Stomach smooth muscle (tissue), 2 donors: ENCODE data around the gene NCK1.
"Not testable (repeated sequence)": the region's sequence is repeated elsewhere in the genome, so short reads cannot be mapped to it uniquely, and the experiment has no call there.

ENCODE experiments used
- H3K27ac ChIP-seq: one replicate; pipeline ENCODE4 v1.7.0; 2013; ENCODE audit warnings: mild to moderate bottlenecking, low read length, inconsistent platforms
- H3K27me3 ChIP-seq, 2 donors: one replicate each; pipeline ENCODE4 v1.7.0; 2013; ENCODE audit warnings: low read length in 2 of 2; ENCODE audit not compliant: insufficient read depth in 2 of 2, control insufficient read depth in 1 of 2
- H3K36me3 ChIP-seq, 2 donors: one replicate each; pipeline ENCODE4 v1.7.0; 2013; ENCODE audit warnings: low read length in 2 of 2; ENCODE audit not compliant: control insufficient read depth in 2 of 2, insufficient read depth in 2 of 2
- H3K4me1 ChIP-seq: one replicate; pipeline ENCODE4 v1.7.0; 2013; ENCODE audit warnings: low read length; ENCODE audit not compliant: control insufficient read depth, insufficient read depth
- H3K4me3 ChIP-seq, 2 donors: one replicate each; pipeline ENCODE4 v1.7.0; 2013; ENCODE audit warnings: low read length in 2 of 2
- H3K9ac ChIP-seq, 2 donors: one replicate each; pipeline ENCODE4 v1.7.0; 2013; ENCODE audit warnings: low read length in 2 of 2, mild to moderate bottlenecking in 1 of 2
- H3K9me3 ChIP-seq, 2 donors: one replicate each; pipeline ENCODE4 v1.7.0; 2013; ENCODE audit warnings: low read length in 2 of 2; ENCODE audit not compliant: control insufficient read depth in 2 of 2
- donor health status: healthy.
- donor health status: Pancreatic carcinoma.

NCK1 gene

GRCh38 chr3:136984837-136985236 lies 122.8 kb downstream of the NCK1 start:
- Histone ChIP-seq H3K4me1 (no peaks in the 10 kb centered on the region), H3K27me3 (no peaks in the 10 kb centered on the region), H3K9ac (no peak overlapping the region), H3K9me3 (no peaks in the 10 kb centered on the region), H3K36me3 (no peaks in the 10 kb centered on the region), H3K4me3 (no peak overlapping the region), H3K27ac (no peak overlapping the region)

DNA sequence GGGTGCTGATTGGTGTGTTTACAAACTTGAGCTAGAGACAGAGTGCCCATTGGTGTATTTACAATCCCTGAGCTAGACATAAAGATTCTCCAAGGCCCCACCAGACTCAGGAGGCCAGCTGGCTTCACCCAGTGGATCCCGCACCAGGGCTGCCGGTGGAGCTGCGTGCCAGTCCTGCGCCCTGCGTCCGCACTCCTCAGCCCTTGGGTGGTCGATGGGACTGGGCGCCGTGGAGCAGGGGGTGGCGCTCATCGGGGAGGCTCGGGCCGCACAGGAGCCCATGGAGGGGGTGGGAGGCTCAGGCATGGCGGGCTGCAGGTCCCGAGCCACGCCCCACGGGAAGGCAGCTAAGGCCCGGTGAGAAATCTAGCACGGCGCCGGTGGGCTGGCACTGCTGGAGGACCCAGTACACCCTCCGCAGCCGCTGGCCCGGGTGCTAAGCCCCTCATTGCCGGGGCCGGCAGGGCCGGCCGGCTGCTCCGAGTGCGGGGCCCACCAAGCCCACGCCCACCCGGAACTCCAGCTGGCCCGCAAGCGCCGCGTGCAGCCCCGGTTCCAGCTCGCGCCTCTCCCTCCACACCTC lies 125.5 kb downstream of the NCK1 start:
- not testable (repeated sequence) for H3K9ac ChIP-seq, H3K27me3 ChIP-seq, H3K27ac ChIP-seq, H3K4me1 ChIP-seq, H3K9me3 ChIP-seq, H3K36me3 ChIP-seq, H3K4me3 ChIP-seq

- no peak overlapping the region for H3K27ac ChIP-seq
- H3K4me3 ChIP-seq, result no peak overlapping the region
- no peaks in the 10 kb centered on the region for H3K27me3 ChIP-seq
- no peaks in the 10 kb centered on the region for H3K36me3 ChIP-seq
- H3K9ac ChIP-seq, result no peak overlapping the region
- no peaks in the 10 kb centered on the region for H3K4me1 ChIP-seq
- H3K9me3 ChIP-seq, result no peaks in the 10 kb centered on the region
Observed at GRCh38 chr3:136988651-136989050, 126.6 kb downstream of the NCK1 start.

GRCh38 chr3:136989781-136990524 lies 127.9 kb downstream of the NCK1 start:
- Histone ChIP-seq H3K9me3 (no peaks in the 10 kb centered on the region), H3K27ac (no peak overlapping the region), H3K4me1 (peaks cover 6% of the 10 kb centered on the region), H3K27me3 (no peaks in the 10 kb centered on the region), H3K9ac (no peak overlapping the region), H3K36me3 (no peaks in the 10 kb centered on the region), H3K4me3 (no peak overlapping the region)

GRCh38 chr3:136990826-136991225 lies 128.8 kb downstream of the NCK1 start:
- peaks cover 11% of the 10 kb centered on the region for H3K4me1 ChIP-seq
- no peak overlapping the region for H3K9ac ChIP-seq
- no peak overlapping the region for H3K27ac ChIP-seq
- H3K36me3 ChIP-seq, result no peaks in the 10 kb centered on the region
- H3K9me3 ChIP-seq, result no peaks in the 10 kb centered on the region
- no peaks in the 10 kb centered on the region for H3K27me3 ChIP-seq
- no peak overlapping the region for H3K4me3 ChIP-seq

DNA sequence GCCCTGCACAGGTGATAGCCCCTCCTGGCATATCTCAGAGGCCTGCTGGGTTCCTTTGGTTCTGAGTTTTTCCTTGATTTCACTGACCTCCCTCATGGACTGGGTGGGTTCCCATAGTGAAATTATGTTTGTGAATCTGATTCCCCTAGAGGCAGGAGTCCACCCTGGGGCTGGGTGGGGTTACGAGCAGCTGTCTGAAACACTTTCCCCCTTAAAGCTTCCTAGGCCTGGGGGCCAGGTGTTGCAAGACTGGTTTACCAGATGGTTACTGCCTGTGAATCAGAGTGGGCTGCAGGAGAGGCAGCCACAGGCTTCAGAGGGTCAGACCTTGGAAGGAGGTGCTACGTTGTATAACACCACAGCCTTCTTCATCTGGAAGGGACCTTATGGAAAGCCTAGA lies 130.1 kb downstream of the NCK1 start:
- no peak overlapping the region for H3K27ac ChIP-seq
- H3K9ac ChIP-seq, result no peak overlapping the region
- no peaks in the 10 kb centered on the region for H3K27me3 ChIP-seq
- H3K4me1 ChIP-seq, result peaks cover 11% of the 10 kb centered on the region
- no peaks in the 10 kb centered on the region for H3K36me3 ChIP-seq
- no peak overlapping the region for H3K4me3 ChIP-seq
- H3K9me3 ChIP-seq, result no peaks in the 10 kb centered on the region

DNA sequence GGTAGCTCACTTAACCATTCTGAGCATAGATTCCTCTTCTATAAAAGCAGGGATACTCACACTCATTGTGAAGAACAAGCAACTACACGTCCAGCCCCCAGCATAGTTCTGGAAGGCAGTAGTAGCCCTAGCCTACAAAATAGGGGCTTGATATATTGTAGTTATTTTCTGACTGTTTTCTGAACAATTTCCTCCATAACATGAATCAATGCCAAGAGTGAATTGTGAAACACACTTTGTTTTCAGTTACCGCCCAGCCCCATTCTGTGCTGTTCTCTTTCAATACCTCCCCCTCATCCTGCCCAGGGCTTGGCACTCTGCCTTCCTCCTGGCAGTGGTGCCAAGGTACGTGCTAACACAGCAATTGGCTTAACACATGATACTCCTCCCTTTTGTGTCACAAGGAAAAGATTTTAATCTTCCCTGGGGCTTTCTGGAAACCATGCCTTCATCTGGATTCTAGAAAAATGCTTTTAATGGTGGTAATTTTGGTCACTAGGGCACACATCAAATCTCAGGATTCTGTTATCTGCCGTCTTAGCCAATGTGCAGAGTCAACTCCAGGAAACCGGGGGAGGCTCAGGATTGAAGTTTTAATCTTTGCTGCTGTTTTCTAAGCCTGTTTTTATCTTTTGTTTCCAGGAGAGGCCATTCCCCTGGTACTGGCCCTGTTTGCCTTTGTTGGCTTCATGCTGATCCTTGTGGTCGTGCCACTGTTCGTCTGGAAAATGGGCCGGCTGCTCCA lies 132.9 kb downstream of the NCK1 start:
- Histone ChIP-seq H3K9ac (peak overlapping the region in 1 of 2 donors; percentile 21), H3K4me1 (peaks cover 11% of the 10 kb centered on the region), H3K27me3 (no peaks in the 10 kb centered on the region), H3K4me3 (peak overlapping the region in 1 of 2 donors; percentile 44), H3K36me3 (no peaks in the 10 kb centered on the region), H3K9me3 (no peaks in the 10 kb centered on the region), H3K27ac (peak overlapping the region; percentile 55)

DNA sequence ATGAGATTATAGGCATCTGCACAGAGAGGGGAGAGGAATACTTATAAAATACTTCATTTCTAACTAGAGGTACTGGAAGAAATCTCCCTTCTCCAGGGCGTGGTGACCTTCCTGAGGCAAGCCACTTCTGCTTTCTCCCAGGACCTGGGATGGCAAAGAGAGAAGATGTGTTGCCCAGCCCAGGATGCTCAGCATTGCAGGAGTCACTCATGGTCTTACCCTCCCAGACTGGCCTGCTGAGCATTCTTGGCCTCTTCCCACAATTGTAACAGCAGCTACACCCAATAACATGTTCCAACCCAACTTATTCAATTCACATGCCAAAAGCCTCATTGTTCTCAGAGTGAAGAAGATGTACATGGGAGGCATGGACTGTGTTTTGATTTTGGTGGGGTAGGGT lies 133.6 kb downstream of the NCK1 start:
- Histone ChIP-seq H3K27ac (peak overlapping the region; percentile 55), H3K4me1 (peaks cover 11% of the 10 kb centered on the region), H3K9me3 (no peaks in the 10 kb centered on the region), H3K36me3 (no peaks in the 10 kb centered on the region), H3K4me3 (no peak overlapping the region), H3K9ac (peak overlapping the region in 1 of 2 donors; percentile 21), H3K27me3 (no peaks in the 10 kb centered on the region)
